Activated naive CD8-positive, alpha-beta T cell treated with anti-CD3 and anti-CD28 coated beads, Interleukin-2, amount 10 ng/mL, durations not matched to agents 7 days and 5 days (primary cell): ENCODE results near the gene KRT6B. TPM values are rescaled to one million over a fixed set of nuclear protein-coding genes. Genes with fewer than 3 reads are reported as not detected.
"Not testable (repeated sequence)": the region's sequence is repeated elsewhere in the genome, so short reads cannot be mapped to it uniquely, and the experiment has no call there.

ENCODE experiments used
- ATAC-seq: fragments of 150-1000 bp; cut with Tn5 transposase; one replicate; pipeline ENCODE4 v1.10.0; 2021; ENCODE audit warnings: low read depth, moderate library complexity
- POLR2A ChIA-PET: fragments of 350-600 bp; sonication (Branson Sonifier 250); formaldehyde crosslinking; loops from one replicate; lab custom pipeline; 2021; ENCODE audit warnings: antibody characterized with exemption; lab: Charles Lee
- DNase-seq: peaks from one replicate; pipeline ENCODE4 v3.0.0; 2021
- H3K27ac Mint-ChIP-seq: one replicate; pipeline ENCODE4 v1.8.0; 2022; ENCODE audit warnings: mild to moderate bottlenecking, mixed read lengths
- H3K27me3 Mint-ChIP-seq: one replicate; pipeline ENCODE4 v1.8.0; 2022; ENCODE audit warnings: mild to moderate bottlenecking, moderate library complexity, mixed read lengths
- H3K36me3 Mint-ChIP-seq: one replicate; pipeline ENCODE4 v1.8.0; 2021; ENCODE audit warnings: mild to moderate bottlenecking, mixed read lengths
- H3K4me1 Mint-ChIP-seq: one replicate; pipeline ENCODE4 v1.8.0; 2021; ENCODE audit warnings: mixed read lengths
- H3K4me3 Mint-ChIP-seq: one replicate; pipeline ENCODE4 v1.8.0; 2022; ENCODE audit warnings: mild to moderate bottlenecking, moderate library complexity, mixed read lengths
- H3K9me3 Mint-ChIP-seq: one replicate; pipeline ENCODE4 v1.8.0; 2021; ENCODE audit warnings: mixed read lengths
- total RNA-seq, 2 experiments: library from RNA; stranded (reverse); gene quantifications; one replicate each; pipeline ENCODE4 v1.2.3, GENCODE V29; 2021

The KRT6B gene
- total RNA-seq: not detected

- no peak for ATAC-seq
- no peak for DNase-seq
- Mint-ChIP-seq H3K4me1 (peaks cover 10% of the 10 kb centered on the region), H3K9me3 (peaks cover 2% of the 10 kb centered on the region), H3K27me3 (peaks cover 23% of the 10 kb centered on the region), H3K27ac (no peak within 1 kb of the TSS), H3K36me3 (no peaks in the 10 kb centered on the region), H3K4me3 (no peak within 1 kb of the TSS)
- POLR2A ChIA-PET: no interaction called here
Observed at GRCh38 chr12:52452101-52452500, at the start of gene KRT6B. TSS of gene KRT6B (minus strand) at chr12:52452146. CDS start at chr12:52452078, 68 bp downstream.

DNA sequence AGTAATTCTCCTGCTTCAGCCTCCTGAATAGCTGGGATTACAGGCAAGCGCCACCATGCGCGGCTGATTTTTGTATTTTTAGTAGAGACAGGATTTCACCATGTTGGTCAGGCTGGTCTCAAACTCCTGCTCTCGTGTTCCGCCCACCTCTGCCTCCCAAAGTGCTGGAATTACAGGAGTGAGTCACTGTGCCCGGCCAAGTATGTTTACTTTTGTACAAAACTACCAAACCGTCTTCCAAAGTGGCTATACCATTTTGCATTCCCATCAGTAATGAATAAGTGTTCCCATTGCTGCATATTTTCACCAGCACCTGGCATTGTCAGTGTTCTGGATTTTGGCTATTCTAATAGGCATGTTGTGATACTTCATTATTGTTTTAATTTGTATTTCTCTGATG lies 49.5 kb upstream of the KRT6B start:
- DNase-seq (no peak), ATAC-seq (no peak)
- POLR2A ChIA-PET: no interaction called here
- no peaks in the 10 kb centered on the region for H3K4me1 Mint-ChIP-seq
- no peaks in the 10 kb centered on the region for H3K36me3 Mint-ChIP-seq
- H3K27me3 Mint-ChIP-seq: peaks cover 44% of the 10 kb centered on the region
- no peak overlapping the region for H3K4me3 Mint-ChIP-seq
- H3K27ac Mint-ChIP-seq: no peak overlapping the region
- no peaks in the 10 kb centered on the region for H3K9me3 Mint-ChIP-seq

- H3K4me3 Mint-ChIP-seq, H3K36me3 Mint-ChIP-seq, DNase-seq, ATAC-seq, H3K27ac Mint-ChIP-seq, POLR2A ChIA-PET, H3K9me3 Mint-ChIP-seq, H3K4me1 Mint-ChIP-seq: not testable (repeated sequence)
- peaks cover 36% of the 10 kb centered on the region for H3K27me3 Mint-ChIP-seq
Observed at GRCh38 chr12:52500574-52500973, 48.6 kb upstream of the KRT6B start.

DNA sequence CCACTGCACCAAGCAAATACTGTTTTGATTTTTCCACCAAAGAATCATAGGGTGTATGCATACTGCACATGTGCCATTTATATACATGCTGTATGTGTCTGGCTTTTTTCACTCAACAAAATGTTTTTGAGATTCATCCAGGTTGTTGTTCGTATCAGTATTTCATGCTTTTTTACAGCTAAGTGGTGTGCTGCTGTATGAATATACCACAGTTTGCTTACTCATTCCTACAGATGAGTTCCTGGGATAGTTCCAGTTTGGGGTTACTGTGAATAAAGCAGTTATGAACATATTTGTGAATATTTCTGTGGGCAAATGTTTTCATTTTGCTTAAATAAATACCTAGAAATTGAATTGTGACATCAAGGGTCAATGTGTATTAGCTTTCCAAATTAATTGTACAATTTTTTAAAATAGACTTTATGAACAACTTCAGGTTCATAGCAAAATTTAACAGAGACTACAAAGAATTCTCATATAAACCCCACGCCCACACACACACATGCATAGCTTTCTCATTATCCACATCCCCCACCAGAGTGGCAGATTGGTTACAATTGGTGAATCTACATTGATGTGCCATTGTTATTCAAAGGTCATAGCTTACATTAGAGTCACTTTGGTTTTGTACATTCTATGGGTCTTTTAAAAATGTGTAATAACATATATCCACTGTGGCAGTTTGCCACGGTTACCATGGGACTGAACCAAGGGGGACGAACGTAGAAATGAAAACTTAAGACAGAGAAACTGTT lies 48.0 kb upstream of the KRT6B start:
- H3K36me3 Mint-ChIP-seq: no peaks in the 10 kb centered on the region
- no peaks in the 10 kb centered on the region for H3K9me3 Mint-ChIP-seq
- no peak for ATAC-seq
- DNase-seq: no peak
- H3K27me3 Mint-ChIP-seq: peaks cover 33% of the 10 kb centered on the region
- POLR2A ChIA-PET: no interaction called here
- no peak overlapping the region for H3K27ac Mint-ChIP-seq
- no peak overlapping the region for H3K4me3 Mint-ChIP-seq
- H3K4me1 Mint-ChIP-seq: peaks cover 5% of the 10 kb centered on the region

- DNase-seq: no peak
- Mint-ChIP-seq H3K4me1 (peaks cover 5% of the 10 kb centered on the region), H3K36me3 (no peaks in the 10 kb centered on the region), H3K9me3 (no peaks in the 10 kb centered on the region), H3K27me3 (peaks cover 33% of the 10 kb centered on the region), H3K4me3 (no peak overlapping the region), H3K27ac (no peak overlapping the region)
- POLR2A ChIA-PET: no interaction called here
- ATAC-seq: no peak
Observed at GRCh38 chr12:52498946-52499345, 47.0 kb upstream of the KRT6B start.

DNA sequence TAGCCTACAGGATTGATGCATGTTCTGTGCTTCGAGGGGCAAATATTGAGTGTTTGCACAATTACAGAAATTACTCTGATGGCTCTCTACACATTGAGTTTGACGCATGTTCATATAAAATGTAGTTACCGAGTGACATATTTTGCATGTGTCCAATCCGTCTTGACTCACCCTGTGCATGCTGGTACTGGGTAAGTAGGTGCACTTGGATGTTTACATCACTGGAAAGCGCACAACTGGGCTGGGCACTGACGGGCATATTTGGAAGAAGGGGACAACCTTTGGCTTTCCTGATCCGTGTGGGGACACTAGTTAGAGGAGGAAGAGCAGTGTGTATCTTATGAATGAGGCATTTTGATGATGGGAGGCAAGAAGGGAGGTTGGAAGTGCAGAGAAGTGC lies 46.0 kb upstream of the KRT6B start:
- H3K4me1 Mint-ChIP-seq: peaks cover 5% of the 10 kb centered on the region
- POLR2A ChIA-PET: no interaction called here
- DNase-seq: no peak

DNA sequence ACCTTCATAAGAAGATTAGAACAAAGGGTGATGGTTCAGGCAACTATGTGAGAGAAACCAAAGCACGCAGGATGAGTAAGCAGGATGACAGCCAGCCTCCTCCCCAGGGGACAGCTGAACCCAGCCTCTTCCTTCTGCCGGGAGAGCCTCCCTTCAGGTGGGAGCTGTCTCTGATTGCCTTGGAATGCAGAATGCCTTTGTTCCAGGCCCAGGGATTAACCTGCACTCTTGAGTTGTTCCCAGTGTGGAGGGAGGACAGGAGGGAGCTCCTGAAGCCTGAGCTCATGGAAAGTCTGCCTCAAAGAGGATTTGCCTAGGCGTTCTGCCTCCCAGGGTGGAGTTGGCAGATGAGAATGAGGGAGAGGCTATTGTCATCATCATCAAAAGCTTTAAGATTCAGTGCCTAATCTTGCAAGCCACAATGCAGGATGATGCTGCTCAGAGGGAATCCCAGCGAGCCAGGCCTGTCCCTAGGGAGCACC lies 44.7 kb upstream of the KRT6B start:
- Mint-ChIP-seq H3K36me3 (no peaks in the 10 kb centered on the region), H3K4me3 (no peak overlapping the region), H3K27ac (no peak overlapping the region), H3K9me3 (no peaks in the 10 kb centered on the region), H3K27me3 (peaks cover 21% of the 10 kb centered on the region), H3K4me1 (peaks cover 5% of the 10 kb centered on the region)
- no peak for ATAC-seq
- no peak for DNase-seq
- POLR2A ChIA-PET: no interaction called here

More for the DNA sequence above, 46.0 kb upstream of the KRT6B start:
- no peaks in the 10 kb centered on the region for H3K9me3 Mint-ChIP-seq
- H3K36me3 Mint-ChIP-seq: no peaks in the 10 kb centered on the region
- H3K27me3 Mint-ChIP-seq: peaks cover 29% of the 10 kb centered on the region
- no peak overlapping the region for H3K4me3 Mint-ChIP-seq
- H3K27ac Mint-ChIP-seq: no peak overlapping the region
- ATAC-seq: no peak

- POLR2A ChIA-PET: no interaction called here
- DNase-seq (no peak), ATAC-seq (no peak)
- Mint-ChIP-seq H3K27ac (no peak overlapping the region), H3K4me3 (no peak overlapping the region), H3K27me3 (peaks cover 24% of the 10 kb centered on the region), H3K36me3 (no peaks in the 10 kb centered on the region), H3K4me1 (peaks cover 5% of the 10 kb centered on the region), H3K9me3 (no peaks in the 10 kb centered on the region)
Observed at GRCh38 chr12:52496054-52496453, 44.1 kb upstream of the KRT6B start.

DNA sequence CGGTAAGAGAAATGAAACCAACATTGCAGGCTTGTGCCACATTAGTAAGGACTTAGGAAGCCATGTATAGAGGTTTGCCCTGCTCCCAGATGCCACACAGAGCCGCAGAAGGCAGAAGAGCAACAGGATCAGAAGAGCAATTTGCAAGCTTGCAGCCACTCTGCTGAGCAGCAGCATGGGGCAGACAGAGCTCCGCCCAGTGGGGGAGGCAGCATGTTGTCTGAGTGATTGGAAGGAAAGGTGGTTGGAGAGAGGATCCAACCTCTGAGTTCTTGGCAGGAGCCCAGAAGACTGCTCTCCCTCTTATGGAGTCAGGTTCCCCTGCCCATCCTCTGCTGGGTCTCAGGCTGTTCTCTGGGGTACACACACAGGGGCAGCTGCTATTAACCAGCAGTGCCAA lies 43.4 kb upstream of the KRT6B start:
- peaks cover 21% of the 10 kb centered on the region for H3K27me3 Mint-ChIP-seq
- ATAC-seq (no peak), DNase-seq (no peak)
- POLR2A ChIA-PET: no interaction called here
- no peak overlapping the region for H3K27ac Mint-ChIP-seq
- no peak overlapping the region for H3K4me3 Mint-ChIP-seq
- peaks cover 5% of the 10 kb centered on the region for H3K4me1 Mint-ChIP-seq
- H3K9me3 Mint-ChIP-seq: no peaks in the 10 kb centered on the region
- no peaks in the 10 kb centered on the region for H3K36me3 Mint-ChIP-seq

DNA sequence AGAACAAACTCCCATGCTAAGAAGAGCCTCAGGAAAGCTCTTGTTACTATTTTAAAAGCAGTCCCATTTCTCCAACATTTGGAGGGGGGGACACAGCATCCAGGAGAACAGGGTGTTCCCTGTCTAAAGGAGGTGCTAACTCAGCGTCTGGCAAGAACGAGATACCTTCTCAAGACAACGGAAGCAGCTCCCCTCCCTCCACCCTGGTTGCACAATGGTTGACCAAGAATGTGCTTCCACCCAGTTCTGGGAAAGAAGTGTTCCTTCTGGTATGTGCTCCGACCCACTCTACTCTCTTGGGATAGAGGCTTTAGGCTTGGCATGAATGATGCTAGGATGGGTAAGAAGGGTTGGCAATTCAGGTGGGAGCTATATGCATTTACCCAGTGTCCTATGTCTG lies 42.6 kb upstream of the KRT6B start:
- peaks cover 21% of the 10 kb centered on the region for H3K27me3 Mint-ChIP-seq
- no peaks in the 10 kb centered on the region for H3K9me3 Mint-ChIP-seq
- POLR2A ChIA-PET: no interaction called here
- DNase-seq (no peak), ATAC-seq (no peak)
- H3K4me3 Mint-ChIP-seq: no peak overlapping the region
- peaks cover 5% of the 10 kb centered on the region for H3K4me1 Mint-ChIP-seq
- H3K36me3 Mint-ChIP-seq: no peaks in the 10 kb centered on the region
- H3K27ac Mint-ChIP-seq: no peak overlapping the region

DNA sequence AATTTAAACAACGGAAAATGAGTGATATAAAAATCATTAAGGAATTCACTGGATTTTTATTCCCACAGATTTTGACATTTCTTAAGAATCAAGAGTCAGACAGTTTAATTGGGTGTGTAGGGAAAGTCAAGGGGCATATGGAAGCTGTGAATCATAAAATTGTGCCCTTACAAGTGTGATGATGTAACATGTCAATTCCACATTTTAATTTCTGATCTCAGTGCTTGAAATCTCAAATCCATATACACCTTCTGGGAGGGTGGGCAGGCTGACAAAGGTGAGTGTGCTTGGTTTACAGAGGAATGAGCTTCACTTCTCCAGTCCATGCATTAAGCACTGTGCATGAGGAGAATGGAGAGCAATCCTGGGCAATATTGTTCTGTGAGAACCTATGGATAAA lies 42.2 kb upstream of the KRT6B start:
- H3K4me3 Mint-ChIP-seq: no peak overlapping the region
- POLR2A ChIA-PET: no interaction called here

GRCh38 chr12:52493172-52493571 lies 41.2 kb upstream of the KRT6B start, which contains the start of gene KRT6A:
TSS of gene KRT6A (minus strand) at chr12:52493257. CDS start at chr12:52493188, 69 bp downstream.
- DNase-seq (no peak), ATAC-seq (no peak)
- POLR2A ChIA-PET: no interaction called here
- no peaks in the 10 kb centered on the region for H3K9me3 Mint-ChIP-seq
- H3K27me3 Mint-ChIP-seq: peaks cover 19% of the 10 kb centered on the region
- H3K36me3 Mint-ChIP-seq: no peaks in the 10 kb centered on the region
- no peak within 1 kb of the TSS for H3K4me3 Mint-ChIP-seq
- peaks cover 5% of the 10 kb centered on the region for H3K4me1 Mint-ChIP-seq
- no peak within 1 kb of the TSS for H3K27ac Mint-ChIP-seq

More for the DNA sequence above, 42.2 kb upstream of the KRT6B start:
- DNase-seq (no peak), ATAC-seq (no peak)
- H3K36me3 Mint-ChIP-seq: no peaks in the 10 kb centered on the region
- no peak overlapping the region for H3K27ac Mint-ChIP-seq
- H3K9me3 Mint-ChIP-seq: no peaks in the 10 kb centered on the region
- peaks cover 21% of the 10 kb centered on the region for H3K27me3 Mint-ChIP-seq
- H3K4me1 Mint-ChIP-seq: peaks cover 5% of the 10 kb centered on the region

DNA sequence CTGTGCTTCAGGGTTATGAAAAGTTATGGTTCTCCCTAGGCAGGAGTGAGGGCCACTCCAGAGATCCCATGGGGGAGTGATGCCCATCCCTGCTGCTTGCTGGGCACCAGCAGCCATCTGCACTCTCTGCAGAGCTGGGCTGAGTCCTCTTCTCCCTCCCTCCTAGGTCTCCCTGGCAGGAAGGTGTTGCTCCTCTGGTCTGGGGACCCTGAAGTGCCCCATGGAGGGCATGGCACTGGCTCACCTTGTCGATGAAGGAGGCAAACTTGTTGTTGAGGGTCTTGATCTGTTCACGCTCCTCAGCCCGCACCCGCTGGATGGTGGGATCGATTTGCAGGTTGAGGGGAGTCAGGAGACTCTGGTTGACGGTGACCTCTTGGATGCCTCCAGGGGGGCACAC lies 40.5 kb upstream of the KRT6B start:
- H3K4me3 Mint-ChIP-seq, H3K9me3 Mint-ChIP-seq, H3K27ac Mint-ChIP-seq, H3K4me1 Mint-ChIP-seq, DNase-seq, ATAC-seq, H3K36me3 Mint-ChIP-seq, POLR2A ChIA-PET: not testable (repeated sequence)
- peaks cover 16% of the 10 kb centered on the region for H3K27me3 Mint-ChIP-seq

- ATAC-seq, DNase-seq, POLR2A ChIA-PET: not testable (repeated sequence)
Observed at GRCh38 chr12:52491495-52491894, 39.5 kb upstream of the KRT6B start.

More at GRCh38 chr12:52491495-52491894, 39.5 kb upstream of the KRT6B start:
- H3K9me3 Mint-ChIP-seq, H3K4me1 Mint-ChIP-seq, H3K36me3 Mint-ChIP-seq, H3K27ac Mint-ChIP-seq, H3K4me3 Mint-ChIP-seq: not testable (repeated sequence)
- peaks cover 16% of the 10 kb centered on the region for H3K27me3 Mint-ChIP-seq
